HG03108 (cell line): ENCODE measurements around the gene TMEM72.
A peak's percentile ranks its signal among the peaks of the same experiment; 100 is the strongest.

Source experiments
- ATAC-seq: cut with Tn5 transposase; IDR thresholded peaks from one replicate; pipeline ENCODE4 v1.9.1; 2021; ENCODE audit warnings: moderate library complexity; ENCODE audit not compliant: unreplicated experiment

Gene TMEM72

DNA sequence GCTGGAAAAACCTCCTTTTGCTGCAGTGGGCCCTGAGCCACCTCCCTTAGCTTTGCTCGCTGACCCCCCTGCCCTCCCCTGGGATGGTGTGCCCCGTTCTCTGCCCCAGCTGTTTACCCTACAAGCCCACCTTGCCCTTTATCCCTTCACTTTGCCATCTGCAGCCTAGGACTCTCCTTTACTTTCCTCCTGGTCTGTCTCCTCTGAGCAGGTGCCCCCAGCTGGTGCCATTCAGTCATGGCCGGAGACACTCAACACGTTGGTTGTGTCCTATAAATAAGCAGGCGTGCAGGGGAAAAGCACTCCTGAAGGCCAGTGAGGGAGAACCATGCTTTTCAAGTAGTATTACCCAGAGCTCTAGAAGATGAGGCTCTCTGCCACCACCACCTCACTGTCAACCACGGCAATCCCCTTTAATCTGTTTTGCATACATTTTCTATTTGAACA is 54.5 kb downstream of the TMEM72 start:
- no peak for ATAC-seq

DNA sequence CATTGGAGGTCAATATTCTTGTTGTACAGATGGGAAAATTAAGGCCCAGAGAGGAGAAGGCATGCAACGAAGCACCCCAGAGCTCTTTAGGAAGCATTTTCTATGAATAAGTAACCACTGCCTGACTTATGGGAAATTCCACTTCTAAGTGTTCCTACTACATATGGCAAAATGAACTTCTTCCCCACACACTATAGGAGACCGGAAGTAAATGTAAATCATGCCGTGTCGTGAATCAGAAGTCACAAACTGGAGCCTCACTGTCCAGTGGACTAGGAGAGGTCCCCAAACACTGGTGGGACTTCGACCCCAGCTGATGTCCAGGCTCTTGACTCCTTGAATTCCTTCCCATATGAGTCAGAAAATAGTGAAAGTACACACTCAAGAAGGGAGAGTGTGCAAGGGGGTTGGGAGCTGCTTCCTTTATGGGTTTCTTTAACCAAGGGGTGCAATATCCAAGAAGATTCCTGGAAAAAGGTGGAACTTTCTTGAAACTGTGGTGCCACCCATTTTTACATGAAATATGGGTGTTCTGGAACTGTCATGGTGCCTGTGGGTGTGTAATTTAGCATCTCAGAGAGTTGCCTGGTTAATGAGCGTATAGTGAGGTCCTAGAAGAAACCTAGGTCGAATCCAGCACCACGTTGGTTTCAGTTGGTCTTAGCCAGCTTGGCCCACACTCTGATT is 55.1 kb downstream of the TMEM72 start:
- ATAC-seq = no peak

DNA sequence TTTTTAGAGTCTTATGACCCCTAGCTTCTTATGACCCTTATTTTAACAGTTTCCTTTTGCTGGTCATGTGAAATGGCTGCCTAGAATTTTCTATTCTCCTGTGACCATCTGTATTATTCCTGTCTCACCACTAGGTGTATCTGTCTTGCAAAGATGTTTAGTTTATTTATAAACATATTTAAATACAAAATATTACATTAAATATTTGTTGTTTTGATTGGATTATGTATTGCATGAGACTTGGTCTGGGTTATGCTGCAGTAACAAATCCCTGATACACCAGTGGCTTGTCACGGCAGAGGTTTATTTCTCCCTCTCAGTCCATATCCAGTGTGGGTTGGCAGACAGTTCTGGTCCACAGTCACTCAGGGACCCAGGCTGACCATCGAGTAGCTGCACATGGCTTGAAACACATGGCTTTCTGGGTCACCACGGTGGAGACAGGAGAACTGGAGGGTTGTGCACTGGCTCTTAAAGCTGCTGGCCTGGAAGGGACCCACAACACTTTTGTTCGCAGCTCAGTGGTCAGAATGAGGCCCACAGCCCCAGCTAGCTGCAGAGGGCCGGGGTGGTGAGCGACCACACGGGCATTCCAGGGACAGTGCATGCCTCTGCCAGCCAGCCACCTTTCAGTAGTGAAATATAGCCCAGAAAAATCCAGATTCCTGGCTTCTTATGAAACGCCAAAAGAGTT is 55.8 kb downstream of the TMEM72 start:
- ATAC-seq = no peak

DNA sequence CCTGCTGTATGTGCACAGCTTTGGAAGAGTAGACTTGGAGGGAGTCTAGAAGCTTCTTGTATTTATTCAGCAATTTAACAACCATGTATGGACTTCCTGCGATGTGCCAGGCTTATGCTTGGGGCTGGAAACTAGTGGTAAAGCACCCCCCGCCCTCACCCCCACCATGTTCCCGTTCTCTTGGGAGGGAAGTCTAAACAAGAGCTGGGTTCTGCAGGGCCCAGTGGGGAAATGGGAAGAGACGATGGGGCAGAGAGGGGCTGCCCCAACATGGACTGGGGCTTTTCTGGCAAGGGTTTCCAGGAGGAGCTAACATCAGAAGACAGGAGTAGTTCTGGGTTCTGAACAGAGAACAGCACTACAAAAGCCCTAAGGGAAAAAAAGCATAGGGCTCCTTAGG is 56.5 kb downstream of the TMEM72 start:
- no peak for ATAC-seq

DNA sequence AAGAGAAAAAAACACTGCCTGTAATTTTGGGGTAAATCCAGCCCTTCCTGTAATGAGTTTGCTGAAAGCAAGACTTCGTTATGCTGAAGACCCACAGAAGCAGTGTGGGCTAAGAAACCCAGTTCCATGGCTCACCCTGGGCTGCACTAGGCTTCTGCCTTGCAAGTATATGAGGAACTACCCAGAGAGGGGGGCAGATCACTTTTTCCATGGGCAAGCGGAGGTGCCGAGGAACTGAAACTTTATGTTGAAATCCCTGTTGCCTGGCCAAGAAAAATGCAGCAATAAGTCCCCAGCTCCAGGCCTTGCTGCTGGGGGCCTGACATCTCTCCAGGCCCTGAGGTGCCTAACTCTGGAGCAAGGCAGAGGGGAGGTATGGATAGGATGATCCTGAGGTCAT is 57.0 kb downstream of the TMEM72 start:
- no peak for ATAC-seq

DNA sequence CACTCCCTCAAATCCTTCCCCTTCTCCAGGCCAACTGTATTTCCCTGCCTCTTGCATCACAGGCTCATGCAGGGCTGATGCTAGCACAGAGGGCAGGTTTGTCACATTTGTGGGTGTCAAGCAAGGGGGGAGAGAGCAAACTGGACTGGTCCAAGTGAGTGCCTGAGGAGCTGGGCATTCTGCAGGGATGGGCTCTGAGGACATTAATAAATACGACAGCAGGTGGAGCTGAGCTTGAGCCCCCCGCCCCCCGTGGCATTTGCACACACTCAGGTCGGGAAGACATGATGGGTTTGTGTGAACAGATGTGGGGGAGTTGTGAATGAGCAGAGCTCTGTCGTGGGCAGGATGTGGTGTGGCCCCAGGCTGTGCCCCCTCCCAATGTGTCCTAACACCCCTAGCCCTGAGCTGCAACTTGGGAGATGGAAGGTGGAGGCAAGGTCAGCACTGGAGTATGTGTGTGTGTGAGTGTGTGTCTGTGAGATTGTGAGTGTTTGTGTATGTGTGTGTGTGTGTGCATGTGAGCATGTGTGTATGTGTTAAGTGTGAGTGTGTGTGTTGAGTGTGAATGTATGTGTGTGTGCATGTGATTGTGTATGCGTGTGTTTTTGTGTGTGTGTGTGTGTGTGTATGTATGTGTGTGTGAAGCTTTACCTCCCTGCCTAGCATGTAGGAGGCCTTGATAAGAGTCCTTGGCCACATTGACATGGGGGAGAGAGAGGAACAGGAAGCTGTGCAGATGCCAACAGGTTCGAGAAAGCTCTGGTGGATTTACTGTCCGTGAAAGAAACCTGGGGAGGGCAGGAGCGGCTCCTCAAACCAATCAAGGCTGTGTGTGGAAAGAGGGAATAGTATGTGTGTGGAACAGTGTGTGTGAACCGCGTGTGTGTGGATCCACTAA is 57.6 kb downstream of the TMEM72 start:
- ATAC-seq = no peak

DNA sequence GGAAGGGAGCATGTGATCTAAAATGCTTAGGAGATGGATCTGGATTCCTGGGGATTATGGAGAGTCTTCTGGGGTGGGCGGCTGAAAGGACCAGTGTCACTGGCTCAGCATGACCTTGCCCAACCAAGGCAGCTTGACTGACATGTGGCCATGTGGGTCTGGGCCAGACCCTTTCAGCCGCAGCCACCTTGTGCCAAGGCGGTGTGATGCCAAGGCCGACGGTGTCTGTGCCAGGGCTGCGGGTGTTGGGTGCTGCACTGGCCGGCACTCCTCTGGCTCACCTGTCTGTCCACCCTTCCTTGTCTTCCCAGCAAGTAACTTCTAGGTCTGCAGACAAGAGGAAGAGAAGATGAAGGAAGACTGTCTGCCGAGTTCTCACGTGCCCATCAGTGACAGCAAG is 58.7 kb downstream of the TMEM72 start:
- ATAC-seq = no peak

DNA sequence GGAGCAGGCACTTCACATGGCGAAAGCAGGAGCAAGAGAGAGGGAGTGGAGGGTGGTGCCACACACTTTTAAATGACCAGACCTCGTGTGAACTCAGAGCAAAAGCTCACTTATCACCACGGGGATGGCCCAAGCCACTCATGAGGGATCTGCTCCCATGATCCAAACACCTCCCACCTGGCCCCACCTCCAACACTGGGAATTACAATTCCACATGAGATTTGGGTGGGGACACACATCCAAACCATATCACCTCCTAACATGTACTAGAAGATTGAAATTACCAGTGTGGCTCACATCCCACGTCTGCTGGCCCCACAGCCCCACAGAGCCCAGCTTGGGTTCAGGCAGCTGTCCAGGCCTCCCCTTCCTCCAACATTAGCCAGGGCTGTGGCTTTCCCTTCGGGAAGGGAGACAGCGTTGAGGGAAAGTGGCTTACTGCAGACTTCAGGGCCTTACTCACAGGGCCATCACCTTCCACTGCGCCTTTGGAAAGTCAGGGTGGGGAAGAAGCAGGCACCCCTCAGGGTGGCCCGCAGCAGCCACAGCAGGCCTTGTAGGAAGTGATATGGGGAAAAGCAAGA is 59.8 kb downstream of the TMEM72 start:
- no peak for ATAC-seq

DNA sequence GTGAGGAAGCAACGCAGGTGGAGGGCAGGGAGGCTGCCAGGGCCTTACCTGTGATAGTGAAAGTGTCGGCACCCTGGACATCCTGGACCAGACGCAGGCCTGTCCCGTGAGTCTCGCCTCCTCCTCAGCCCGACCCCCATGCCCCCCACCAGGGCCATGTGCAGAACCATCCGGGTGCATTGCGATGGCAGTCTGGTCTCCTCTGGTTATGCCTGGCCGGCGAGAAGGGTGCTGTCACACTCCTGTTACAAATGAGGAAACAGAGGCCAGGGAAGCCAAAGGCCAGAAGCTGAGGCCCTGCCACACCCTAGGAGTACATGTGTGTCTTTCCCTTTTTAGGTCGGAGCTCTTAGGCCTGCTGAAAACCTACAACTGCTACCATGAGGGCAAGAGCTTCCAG is 60.3 kb downstream of the TMEM72 start:
- ATAC-seq = no peak

DNA sequence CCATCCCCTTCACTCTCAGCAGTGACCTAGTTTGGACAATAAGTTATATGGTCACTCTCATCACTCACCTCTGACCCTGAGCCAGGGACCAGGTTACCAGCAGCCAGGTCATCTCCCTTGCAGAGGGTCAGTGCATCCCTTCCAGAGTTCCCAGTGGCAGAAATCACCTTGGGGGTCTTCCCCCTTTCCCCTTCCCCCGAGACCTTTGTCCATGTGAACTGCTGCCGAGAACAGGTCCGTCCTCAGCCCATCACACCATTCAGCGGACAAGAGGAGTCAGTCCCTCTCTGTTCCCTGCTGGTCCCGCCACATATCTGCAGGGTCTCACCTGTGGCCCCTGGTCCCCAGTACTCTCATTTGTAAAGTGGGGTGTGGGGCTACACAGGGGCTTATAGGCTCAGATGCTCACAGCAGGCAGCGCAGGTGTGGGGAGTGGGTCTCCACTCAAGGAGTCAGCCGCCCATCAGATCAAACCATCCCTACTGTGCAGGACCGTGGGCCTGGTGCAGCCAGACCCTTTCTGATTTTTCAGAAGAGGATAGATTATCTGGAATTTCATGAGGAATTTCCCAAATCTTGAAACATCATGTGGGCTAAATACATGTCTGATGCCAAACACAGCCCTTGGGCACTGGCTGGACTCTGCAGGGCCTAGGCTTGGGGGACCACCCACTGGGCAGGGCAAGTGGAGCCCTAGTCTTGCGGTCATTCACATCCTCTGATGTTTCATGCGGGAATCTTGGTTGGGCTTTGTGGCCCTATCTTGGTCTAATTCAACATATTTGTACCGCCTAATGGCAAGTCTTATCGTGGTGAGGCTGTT is 61.0 kb downstream of the TMEM72 start:
- ATAC-seq = no peak

DNA sequence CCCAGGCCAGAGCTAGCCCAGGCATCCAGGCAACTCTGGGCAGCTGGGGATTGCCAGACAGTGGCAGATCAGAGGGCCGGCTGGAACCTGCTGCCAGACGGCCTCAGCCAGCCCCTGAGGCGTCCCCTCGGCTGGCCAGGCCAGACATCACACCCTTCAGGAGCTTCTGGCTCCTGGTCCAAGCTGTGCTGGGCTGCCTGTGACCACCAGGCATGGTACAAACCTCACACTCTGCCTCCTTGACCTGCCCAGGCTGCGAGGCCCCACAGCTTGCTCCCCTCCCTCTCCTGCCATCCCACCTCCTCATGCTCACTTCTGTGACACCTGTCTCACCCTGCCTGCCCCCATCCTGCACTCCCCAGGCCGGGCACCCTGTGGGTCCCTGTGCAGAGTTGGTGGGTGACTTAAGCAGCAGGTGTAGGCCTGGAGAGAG is 61.8 kb downstream of the TMEM72 start:
- ATAC-seq = no peak

DNA sequence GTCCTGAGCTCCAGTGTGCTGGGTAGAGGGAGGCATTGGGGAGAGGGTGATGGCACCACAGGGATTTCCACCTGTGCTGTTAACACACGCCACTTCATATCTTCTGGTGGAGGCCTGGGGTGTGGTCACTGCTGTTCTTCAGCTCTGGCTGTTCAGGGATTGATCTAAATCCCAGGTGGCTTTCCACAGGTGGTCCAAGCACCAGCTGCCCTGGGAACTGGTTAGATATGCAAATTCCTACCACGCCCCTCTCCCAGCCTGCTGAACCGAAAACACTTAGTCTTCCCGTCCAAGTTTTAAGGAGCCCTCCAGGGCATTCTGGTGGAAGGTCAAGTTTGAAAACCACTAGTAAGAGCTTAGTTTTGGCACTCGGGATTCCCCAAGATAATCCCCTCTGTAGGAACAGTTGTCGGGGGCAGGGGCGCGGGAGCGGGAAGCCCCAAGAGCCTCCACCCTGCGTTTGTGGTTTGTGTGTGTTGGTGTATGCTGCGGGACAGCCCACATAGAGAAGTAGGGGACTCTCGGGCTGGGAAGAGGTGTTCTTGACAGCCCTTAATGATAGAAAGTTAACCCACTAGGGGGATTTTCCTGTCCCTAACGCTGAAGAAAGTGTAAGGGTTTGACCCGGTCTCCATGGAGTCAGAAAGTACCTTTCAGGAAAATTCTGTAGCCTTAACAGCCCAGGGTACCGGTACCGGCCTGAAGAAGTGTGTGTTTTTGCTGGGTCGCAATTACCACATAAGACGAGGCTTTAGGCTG is 62.4 kb downstream of the TMEM72 start:
- no peak for ATAC-seq

DNA sequence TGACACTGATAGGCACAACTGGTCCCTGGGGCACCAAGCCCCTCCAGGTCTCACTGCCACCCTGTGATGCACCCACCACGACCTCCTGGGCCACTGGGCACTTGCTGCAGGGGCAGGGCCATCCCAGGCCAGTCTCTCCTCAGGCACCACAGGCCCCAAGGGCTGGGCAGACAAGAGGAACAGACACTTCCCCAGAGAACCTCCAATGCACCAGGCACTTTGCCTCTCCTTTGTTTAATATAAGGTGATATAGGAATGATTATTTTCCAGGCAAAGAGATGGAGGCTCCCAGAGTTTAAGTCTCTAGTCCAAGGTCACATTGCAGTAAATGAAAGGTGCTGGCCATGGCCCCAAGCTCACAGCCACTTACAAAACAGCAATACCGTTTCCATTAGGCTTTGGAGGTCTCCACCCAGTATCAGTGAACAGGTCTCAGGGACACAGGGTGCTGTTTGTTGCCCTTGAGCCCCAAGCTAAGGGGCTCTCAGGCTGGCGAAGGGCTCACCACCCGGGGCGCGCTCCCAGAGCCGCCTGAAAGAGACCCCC is 63.0 kb downstream of the TMEM72 start:
- ATAC-seq = no peak

DNA sequence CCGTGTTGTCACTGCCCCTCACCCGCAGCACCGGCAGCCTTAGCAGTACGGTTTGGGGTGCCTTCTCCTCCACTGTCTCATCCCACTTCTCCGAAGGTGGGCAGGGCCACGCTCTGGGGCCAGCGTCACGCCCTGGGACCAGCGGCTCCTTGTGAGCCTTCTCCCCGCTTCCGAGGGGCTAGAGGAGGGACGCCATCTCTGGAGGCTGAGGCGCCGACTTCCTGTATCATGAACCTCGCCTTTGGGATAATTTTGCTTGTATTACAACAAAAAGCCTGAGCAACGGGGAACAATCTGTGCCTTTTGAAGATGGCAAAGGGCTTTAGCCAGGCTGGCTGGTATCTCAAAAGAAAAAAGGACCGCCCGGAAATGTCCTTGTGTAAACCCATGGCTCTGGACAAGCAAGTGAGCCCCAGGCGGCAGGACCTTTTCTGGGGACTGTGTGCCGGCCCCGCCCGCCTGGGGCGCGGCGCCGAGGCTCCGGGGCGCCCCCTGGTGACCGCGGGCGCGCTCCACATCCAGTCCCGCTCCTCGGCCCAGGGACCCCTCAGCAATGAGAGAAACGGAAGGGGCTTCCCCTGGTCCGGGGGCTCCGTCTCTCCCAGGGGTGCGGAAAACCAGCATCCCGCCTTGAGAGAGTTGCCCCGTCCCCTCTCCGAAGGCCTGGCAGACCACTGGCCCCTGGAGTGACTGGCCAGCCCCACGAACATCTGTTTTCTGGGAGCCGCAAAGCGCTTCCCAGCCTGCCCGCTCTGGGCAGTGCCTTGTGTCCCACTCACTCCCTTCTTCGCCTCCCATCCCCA is 63.7 kb downstream of the TMEM72 start:
- peak; percentile 51 for ATAC-seq

DNA sequence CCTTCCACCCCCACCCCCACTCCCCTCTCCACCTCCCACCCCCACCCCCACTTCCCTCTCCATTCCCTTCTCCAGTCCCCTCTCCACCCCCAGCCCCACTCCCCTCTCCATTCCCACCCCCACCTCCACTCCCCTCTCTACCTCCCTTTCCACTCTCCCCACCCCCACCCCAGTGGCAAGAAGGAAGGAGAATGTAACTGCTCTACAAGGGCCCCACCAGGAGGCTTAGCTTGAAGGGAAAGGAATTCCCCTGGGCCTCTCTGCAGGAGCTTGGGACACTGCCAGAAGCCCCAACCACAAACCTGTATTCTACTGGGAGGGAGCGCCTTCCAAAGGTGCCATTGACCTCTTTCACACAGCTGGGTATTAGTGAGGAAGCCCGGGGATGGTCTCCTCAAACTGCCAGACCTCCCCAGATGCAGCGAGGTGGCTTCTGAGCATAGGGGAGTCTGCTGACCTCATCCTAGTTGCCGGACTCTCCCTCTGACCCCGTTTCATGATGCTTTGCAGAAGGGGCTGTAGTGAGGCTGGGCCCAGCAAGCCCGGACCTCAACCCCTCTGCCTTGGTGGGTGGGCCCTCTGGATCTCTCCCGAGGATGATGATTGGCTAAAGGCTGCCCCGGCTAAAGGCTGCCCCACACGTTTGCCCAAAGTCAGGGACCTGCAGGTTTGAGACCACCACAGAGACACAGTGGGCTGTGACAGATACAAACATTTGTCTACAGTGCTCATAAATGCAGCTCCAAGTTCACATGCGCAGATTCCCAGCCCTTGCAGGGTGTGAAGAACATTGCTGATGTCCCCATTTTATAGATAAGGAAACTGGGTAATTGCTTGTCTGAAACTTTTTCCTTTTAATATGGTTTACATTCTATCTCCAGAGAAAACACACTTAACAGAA is 64.5 kb downstream of the TMEM72 start:
- ATAC-seq = no peak

DNA sequence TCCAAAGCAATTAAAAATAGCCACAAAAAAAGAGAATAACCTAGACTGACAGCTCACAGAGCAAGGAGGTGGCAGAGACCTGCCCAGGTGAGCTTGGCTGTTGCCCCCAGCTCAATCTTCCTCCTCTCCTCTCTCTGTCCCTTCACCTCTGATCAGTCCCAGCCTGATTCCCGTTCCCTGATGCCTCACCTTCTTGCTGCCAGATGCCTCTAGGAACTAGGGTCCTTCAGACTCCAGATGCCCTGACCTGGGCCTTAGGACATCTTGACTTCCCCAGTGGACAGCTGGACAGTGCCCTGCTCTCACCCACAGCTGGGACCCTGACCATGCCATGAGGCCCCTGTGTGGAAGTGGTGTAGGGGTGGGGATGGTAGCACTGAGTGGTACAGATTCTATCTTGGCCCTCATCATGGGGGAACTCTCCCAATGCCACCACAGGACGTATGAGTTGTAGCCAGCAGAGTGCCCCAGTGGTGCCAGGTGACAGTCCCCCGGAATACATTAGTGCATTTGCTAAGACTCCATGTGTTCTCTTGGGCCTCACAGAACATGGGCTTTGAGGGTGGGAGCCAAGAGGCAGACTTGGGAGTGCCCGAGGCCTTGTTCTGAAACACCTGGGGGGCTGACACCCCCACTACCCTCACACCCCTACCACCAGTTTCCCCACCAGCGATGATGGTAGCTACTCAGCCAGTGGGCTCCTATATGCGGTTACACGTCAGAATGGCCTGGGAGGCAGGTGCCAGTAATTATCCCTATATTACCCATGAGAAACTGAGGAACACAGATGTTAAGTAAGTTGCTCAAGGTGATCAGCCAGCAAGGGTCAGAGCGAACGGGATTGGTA is 65.4 kb downstream of the TMEM72 start:
- no peak for ATAC-seq
